Small intestine (tissue), 7 donors: ENCODE results near the gene CTNNA3. TPM values are rescaled to one million over a fixed set of nuclear protein-coding genes. Genes with fewer than 3 reads are reported as not detected.
"Not testable (repeated sequence)": the region's sequence is repeated elsewhere in the genome, so short reads cannot be mapped to it uniquely, and the experiment has no call there.

Experiments
- DNase-seq, 2 donors: peaks; one replicate each; pipeline versions ENCODE4 v3.0.0 to v3.0.0-alpha.2; 2013
- FAIRE-seq: peaks from 2 replicates; lab custom pipeline; 2012; peaks lifted over from hg19 to GRCh38; lab: Jason Lieb, UNC
- H3K27ac ChIP-seq, 3 donors: one replicate each; pipeline ENCODE4 v1.5.1; 2013; ENCODE audit warnings: low read length in 2 of 3, mild to moderate bottlenecking in 2 of 3, control low read depth in 1 of 3, inconsistent platforms in 1 of 3, low read depth in 1 of 3, moderate library complexity in 1 of 3
- H3K27me3 ChIP-seq, 3 donors: one replicate each; pipeline ENCODE4 v1.6.1; 2013; ENCODE audit warnings: low read length in 3 of 3, inconsistent platforms in 1 of 3; ENCODE audit not compliant: control insufficient read depth in 3 of 3, insufficient read depth in 3 of 3
- H3K36me3 ChIP-seq, 3 donors: one replicate each; pipeline ENCODE4 v1.6.1; 2013; ENCODE audit warnings: low read length in 3 of 3, inconsistent platforms in 1 of 3, low read depth in 1 of 3, mild to moderate bottlenecking in 1 of 3, moderate library complexity in 1 of 3; ENCODE audit not compliant: control insufficient read depth in 3 of 3, insufficient read depth in 2 of 3
- H3K4me1 ChIP-seq, 3 donors: one replicate each; pipeline ENCODE4 v1.6.1; 2013; ENCODE audit warnings: low read length in 2 of 3, inconsistent platforms in 1 of 3, low read depth in 1 of 3, mild to moderate bottlenecking in 1 of 3, moderate library complexity in 1 of 3; ENCODE audit not compliant: control insufficient read depth in 3 of 3, insufficient read depth in 2 of 3
- H3K4me3 ChIP-seq, 3 donors: one replicate each; pipeline ENCODE4 v1.5.1; 2013; ENCODE audit warnings: low read length in 3 of 3, control low read depth in 1 of 3, inconsistent platforms in 1 of 3, low read depth in 1 of 3, mild to moderate bottlenecking in 1 of 3, moderate library complexity in 1 of 3
- H3K9me3 ChIP-seq, 2 donors: one replicate each; pipeline ENCODE4 v1.6.1; 2013; ENCODE audit warnings: low read depth in 1 of 2, low read length in 1 of 2; ENCODE audit not compliant: control insufficient read depth in 2 of 2, insufficient read depth in 1 of 2
- WGBS, 3 donors: extraction: QIAGEN DNeasy Blood & Tissue Kit; methylation state at CpG; one replicate each; pipeline ENCODE4 v1.1.7; 2013; 5-methylcytosine and 5-hydroxymethylcytosine counted together
- polyA plus RNA-seq, 4 donors: library from polyadenylated mRNA; stranded (reverse) in 3 of 4; unstranded in 1 of 4; fragments of 200-250 nt in 3 of 4; fragments of 120-200 nt in 1 of 4; gene quantifications; one replicate each; pipeline versions ENCODE4 v1.2.1 to v1.2.3, GENCODE V29; 2013
- donor health status: healthy with polysubstance abuse.
- donor health status: control.
- donor health status: control.
- donor health status: Bipolar disorder and iron deficiency.
- donor health status: healthy.

CTNNA3 gene
- polyA plus RNA-seq, 4 donors: 0.24 to 0.38 TPM; not detected in 2

DNA sequence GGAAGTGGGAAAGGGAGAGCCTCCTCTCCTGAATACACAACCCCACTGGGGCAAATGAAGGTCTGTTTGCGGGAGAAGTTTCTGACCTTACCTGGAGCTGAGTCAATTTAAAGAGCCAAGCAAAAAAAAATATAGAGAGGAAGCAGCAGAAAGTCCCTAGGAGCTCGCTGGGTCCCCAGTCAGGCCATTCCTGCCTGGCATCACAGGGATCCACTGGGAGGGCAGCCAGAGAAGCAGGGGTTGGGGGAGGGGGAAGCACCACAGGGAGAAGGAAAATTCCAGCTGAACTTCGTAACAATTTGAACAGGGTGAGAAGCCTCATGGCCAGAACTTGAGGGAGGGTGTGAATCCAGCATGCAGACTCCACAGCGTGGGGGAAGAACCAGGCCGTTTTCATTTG lies 471.4 kb downstream of the CTNNA3 start:
- DNase-seq (no peak), FAIRE-seq (no peak)
- peaks cover 0 to 14% of the 10 kb centered on the region in 2 donors for H3K9me3 ChIP-seq
- no peak overlapping the region for H3K4me3 ChIP-seq
- 81 to 92% (median 88%) methylated on average over 5 of the region's 5 CpGs for WGBS, 3 donors
- H3K27ac ChIP-seq: no peak overlapping the region
- no peaks in the 10 kb centered on the region for H3K36me3 ChIP-seq
- H3K4me1 ChIP-seq: no peaks in the 10 kb centered on the region
- H3K27me3 ChIP-seq: peaks cover 0 to 2% (median 0%) of the 10 kb centered on the region in 3 donors

DNA sequence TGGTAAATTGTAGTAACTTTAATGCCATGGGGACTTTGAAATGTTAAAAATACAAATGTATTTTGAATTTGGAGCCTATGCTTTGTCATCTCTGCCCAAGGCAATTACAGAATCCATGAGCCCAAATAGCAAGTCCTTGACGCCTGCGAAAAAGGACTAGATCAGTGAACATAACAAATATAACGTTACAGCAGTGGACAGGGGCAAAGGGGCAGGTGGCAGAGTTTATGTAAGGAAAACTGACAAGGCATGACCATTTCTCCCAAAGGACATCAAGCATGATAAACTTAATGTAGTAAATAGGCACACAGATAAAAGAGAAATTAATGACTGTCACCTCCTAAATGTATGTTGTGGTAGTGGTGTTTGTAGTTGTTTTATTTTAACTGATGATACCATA lies 473.1 kb downstream of the CTNNA3 start:
- 74 to 82% (median 78%) methylated on average over 3 of the region's 3 CpGs for WGBS, 3 donors
- H3K4me1 ChIP-seq: no peaks in the 10 kb centered on the region
- H3K4me3 ChIP-seq: no peak overlapping the region
- peaks cover 0 to 11% of the 10 kb centered on the region in 2 donors for H3K9me3 ChIP-seq
- FAIRE-seq (no peak), DNase-seq (no peak)
- H3K36me3 ChIP-seq: no peaks in the 10 kb centered on the region
- peaks cover 0 to 2% (median 0%) of the 10 kb centered on the region in 3 donors for H3K27me3 ChIP-seq
- H3K27ac ChIP-seq: no peak overlapping the region

DNA sequence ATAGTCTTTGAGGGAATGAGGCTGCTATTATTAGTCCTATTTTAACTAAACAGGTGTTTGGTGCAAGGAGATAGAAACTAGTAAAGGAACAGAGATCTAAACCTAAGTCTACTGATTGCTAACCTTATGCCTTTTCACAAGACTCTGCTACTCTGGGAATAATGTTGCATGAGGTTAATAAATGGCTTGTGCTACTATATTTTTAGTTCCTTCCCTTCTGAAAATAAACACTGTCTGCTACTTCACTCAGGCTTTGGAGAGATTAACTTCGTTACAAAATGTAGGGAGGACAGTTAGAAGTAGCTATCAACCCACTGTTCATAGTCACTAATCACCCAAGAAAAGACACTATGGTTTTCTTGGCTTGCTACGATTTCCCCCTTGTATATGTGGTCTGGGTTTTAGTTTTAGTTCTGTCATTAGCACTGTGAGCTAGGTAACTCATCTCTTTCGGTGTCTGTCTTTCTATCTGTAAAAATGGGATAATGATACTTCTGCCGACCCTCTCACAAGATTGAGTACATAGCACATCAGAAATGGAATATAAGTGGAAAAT lies 474.0 kb downstream of the CTNNA3 start:
- FAIRE-seq (no peak), DNase-seq (no peak)
- no peaks in the 10 kb centered on the region for H3K36me3 ChIP-seq
- no peaks in the 10 kb centered on the region for H3K4me1 ChIP-seq
- H3K27ac ChIP-seq: no peak overlapping the region
- H3K9me3 ChIP-seq: peaks cover 0 to 11% of the 10 kb centered on the region in 2 donors
- H3K27me3 ChIP-seq: peaks cover 0 to 2% (median 0%) of the 10 kb centered on the region in 3 donors
- 69 to 82% (median 78%) methylated on average over 4 of the region's 4 CpGs for WGBS, 3 donors
- H3K4me3 ChIP-seq: no peak overlapping the region

DNA sequence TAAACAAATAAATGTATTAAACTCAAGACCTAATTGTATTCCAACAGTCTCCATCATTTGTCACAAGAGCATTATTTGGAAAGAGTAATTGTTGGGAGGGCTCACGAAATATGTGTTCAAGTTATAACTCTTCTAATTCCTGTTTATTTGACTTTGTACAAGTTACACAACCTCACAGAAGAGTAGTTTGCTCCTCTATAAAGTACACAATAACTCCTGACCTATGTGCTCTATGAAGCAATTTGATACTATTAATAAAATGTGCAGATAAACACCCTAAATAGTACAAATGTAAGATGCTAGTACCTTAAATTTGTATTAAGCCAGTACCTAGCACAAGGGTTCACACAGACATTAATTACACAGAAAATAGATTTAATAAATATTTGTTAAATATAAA lies 484.3 kb downstream of the CTNNA3 start:
- Histone ChIP-seq H3K27ac (no peak overlapping the region), H3K9me3 (no peaks in the 10 kb centered on the region), H3K4me3 (no peak overlapping the region), H3K36me3 (no peaks in the 10 kb centered on the region), H3K27me3 (no peaks in the 10 kb centered on the region), H3K4me1 (no peaks in the 10 kb centered on the region)
- WGBS, 3 donors: 34 to 43% (median 38%) methylated on average over 1 of the region's 1 CpG
- FAIRE-seq: no peak
- peak; percentile 5 to 21 for DNase-seq

DNA sequence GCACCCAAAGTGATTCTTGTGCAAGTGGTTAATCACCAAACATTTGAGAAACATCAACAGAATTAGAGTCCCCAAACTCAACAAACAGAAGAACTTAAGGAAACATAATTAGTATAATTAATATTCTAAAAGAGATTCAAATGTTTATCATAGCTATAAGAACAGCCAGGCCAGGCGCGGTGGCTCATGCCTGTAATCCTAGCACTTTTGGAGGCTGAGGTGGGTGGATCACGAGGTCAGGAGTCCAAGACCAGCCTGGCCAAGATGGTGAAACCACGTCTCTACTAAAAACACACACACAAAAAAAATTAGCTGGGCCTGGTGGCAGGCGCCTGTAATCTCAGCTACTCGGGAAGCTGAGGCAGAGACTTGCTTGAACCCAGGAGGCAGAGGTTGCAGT lies 488.1 kb downstream of the CTNNA3 start:
- WGBS, 3 donors: 75 to 85% (median 79%) methylated on average over 6 of the region's 6 CpGs
- H3K27me3 ChIP-seq, H3K4me1 ChIP-seq, H3K4me3 ChIP-seq, FAIRE-seq, H3K9me3 ChIP-seq, H3K27ac ChIP-seq, DNase-seq, H3K36me3 ChIP-seq: not testable (repeated sequence)

DNA sequence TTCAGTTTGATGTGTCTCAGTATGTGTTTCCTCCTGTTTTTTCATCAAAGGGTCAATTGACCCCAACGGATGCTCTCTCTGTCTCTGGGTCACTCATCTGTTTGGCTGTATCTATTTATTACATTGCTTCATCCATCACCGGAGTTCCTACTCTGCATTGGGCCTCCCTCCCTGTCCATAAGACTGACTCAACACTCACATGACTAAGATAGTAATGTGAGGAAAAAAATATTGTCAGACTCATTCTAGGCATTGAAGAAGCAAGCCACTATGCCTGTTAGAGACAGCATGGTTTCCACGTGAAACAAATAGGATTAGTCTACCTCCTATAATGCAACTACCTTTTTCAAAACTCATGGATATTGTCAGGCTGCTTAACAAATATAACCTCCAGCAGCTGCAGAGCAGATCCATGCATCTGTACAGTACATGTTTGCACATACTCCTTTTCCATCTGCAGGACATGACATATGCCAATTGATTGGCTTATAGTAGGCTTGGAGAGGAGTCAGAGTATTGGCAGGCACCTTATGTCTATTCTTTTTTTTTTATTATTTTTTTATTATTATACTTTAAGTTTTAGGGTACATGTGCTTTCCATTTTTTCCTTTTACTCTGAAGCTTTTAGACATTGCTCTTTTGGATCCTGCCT lies 495.0 kb downstream of the CTNNA3 start:
- peak in 1 of 2 donors; percentile 53 for DNase-seq
- no peaks in the 10 kb centered on the region for H3K27me3 ChIP-seq
- FAIRE-seq: no peak
- no peak overlapping the region for H3K4me3 ChIP-seq
- WGBS, 3 donors: 82 to 90% (median 86%) methylated on average over 3 of the region's 3 CpGs
- H3K4me1 ChIP-seq: no peaks in the 10 kb centered on the region
- H3K9me3 ChIP-seq: no peaks in the 10 kb centered on the region
- no peak overlapping the region for H3K27ac ChIP-seq
- no peaks in the 10 kb centered on the region for H3K36me3 ChIP-seq

DNA sequence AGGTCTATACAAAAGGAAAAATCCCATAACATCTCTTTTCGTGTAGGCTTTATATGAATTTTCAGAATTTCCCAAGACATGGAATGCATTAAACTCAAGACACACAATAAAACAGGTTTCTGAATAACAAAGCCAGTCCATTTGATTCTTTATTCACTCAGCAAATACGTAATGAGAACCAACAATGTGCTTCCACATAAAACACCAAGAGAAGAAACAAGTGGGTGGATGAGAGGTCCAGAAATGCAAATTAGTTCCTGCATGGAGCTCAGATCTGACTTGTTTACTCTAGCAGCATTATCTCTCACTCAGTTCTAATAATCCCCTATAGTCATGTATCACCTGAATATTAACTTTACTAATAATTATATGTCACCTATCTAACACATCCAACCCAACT lies 520.6 kb downstream of the CTNNA3 start:
- DNase-seq (no peak), FAIRE-seq (no peak)
- no peak overlapping the region for H3K27ac ChIP-seq
- no peaks in the 10 kb centered on the region for H3K4me1 ChIP-seq
- WGBS, 3 donors: 75 to 92% (median 83%) methylated on average over 2 of the region's 2 CpGs
- no peaks in the 10 kb centered on the region for H3K27me3 ChIP-seq
- H3K9me3 ChIP-seq: no peaks in the 10 kb centered on the region
- no peak overlapping the region for H3K4me3 ChIP-seq
- H3K36me3 ChIP-seq: no peaks in the 10 kb centered on the region

DNA sequence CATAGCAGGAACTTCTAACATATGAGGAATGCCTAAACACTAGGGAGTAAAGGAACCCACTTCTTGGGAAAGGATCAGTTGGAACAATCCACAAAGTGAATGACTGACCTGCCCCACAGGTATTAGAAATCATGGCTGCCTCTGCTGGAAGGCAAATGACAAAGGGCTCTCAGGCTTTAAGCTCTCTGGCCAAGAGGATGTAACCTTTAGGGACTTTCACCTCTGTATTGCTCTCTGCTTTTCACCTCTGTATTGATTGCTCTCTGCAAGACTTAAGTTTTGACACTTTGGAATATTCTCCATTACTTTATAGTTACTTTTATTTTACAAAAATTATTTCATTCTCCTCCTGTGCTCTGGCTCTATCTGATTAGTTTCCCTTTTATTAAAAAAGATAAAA lies 522.2 kb downstream of the CTNNA3 start:
- Histone ChIP-seq H3K9me3 (no peaks in the 10 kb centered on the region), H3K4me3 (no peak overlapping the region), H3K27me3 (no peaks in the 10 kb centered on the region), H3K36me3 (no peaks in the 10 kb centered on the region), H3K4me1 (no peaks in the 10 kb centered on the region), H3K27ac (no peak overlapping the region)
- DNase-seq (no peak), FAIRE-seq (no peak)

DNA sequence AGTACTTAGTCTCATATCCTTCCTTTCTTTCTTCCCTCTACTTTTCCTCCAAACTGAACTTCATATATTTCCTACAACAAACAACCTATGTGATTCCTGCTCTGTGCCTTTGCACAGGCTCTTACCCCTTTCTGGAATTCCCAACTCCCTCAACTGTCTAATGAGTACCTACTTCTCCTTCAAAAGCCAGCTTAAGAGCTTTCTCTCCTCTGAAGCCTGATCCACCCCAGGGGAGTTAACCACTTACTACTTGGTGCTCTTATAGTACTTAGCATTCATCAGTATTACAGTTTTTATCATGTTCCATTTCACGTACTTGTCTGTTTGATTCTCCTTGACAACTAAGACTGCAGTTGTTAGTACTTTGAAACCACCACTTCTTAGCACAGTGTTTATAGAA lies 524.0 kb downstream of the CTNNA3 start:
- no peaks in the 10 kb centered on the region for H3K36me3 ChIP-seq
- no peaks in the 10 kb centered on the region for H3K4me1 ChIP-seq
- FAIRE-seq: no peak
- H3K27ac ChIP-seq: no peak overlapping the region
- 70 to 81% (median 73%) methylated on average over 1 of the region's 1 CpG for WGBS, 3 donors
- peaks cover 0 to 1% of the 10 kb centered on the region in 2 donors for H3K9me3 ChIP-seq
- DNase-seq: no peak
- H3K4me3 ChIP-seq: no peak overlapping the region
- no peaks in the 10 kb centered on the region for H3K27me3 ChIP-seq
